ENCODE results near the gene MSANTD2. TPM values are rescaled to one million over a fixed set of nuclear protein-coding genes. Genes with fewer than 3 reads are reported as not detected.
A peak's percentile ranks its signal among the peaks of the same experiment; 100 is the strongest.
"Not testable (repeated sequence)": the region's sequence is repeated elsewhere in the genome, so short reads cannot be mapped to it uniquely, and the experiment has no call there.

The MSANTD2 gene
- polyA plus RNA-seq, 4 donors = 24.3 to 47.6 (median 33.8) TPM

DNA sequence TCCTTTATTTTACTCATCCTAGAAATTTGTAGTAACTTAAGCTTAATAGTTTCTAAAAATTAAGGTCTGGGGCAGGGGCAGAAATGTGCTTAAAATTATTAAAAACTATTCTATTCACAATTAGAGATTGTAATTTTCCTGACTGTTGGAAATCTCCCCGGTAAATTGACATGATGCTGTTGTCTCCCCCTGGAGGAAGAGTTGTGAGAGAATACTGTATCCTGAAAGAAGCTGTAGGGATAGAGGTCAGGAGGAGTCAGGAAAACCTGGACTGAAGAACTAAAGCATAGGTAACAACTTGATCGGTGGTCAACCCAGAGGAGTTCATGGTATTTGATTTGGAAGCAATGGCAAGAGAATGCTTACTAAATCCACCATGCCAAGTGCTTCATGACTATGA is 21.9 kb downstream of the MSANTD2 start:
- no peak for DNase-seq (ENCODE audit: low read depth in 4 of 4, low spot score in 2 of 4)

DNA sequence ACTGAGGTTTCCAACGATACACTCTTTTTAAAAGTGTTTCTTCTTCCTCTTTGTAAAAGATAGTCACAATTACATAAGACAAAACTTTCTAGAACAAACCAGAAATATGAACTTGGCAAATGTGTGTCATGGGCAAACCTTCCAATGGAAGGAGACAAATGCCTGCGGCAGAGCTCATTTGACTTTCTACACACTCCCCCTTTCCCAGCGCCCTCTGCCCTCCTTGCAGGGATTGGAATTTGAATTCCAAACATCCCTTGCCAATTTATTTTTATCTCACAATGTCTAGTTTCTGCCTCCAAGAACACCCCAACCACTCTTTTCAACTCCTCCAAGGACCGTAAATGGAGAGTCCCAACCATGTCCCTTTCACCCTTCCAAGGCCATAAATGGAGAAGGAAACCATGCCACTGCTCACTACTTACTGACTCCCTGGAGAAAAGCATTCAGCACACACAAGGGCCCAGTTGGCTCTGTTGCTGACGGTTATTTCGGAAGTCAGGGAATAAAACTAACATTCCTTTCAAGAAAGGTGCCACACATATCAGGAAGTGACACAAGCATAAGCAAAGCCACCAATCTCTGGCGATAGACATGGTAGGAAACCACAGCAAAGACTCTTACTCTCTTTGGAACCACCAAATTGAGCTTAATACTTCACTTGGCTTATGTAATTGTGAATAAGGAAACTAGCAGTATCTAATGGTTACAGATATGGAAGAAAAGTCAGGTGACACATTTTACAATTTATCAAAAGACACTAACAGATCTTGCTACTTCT is 23.2 kb downstream of the MSANTD2 start:
- no peak for DNase-seq (ENCODE audit: low read depth in 4 of 4, low spot score in 2 of 4)

DNA sequence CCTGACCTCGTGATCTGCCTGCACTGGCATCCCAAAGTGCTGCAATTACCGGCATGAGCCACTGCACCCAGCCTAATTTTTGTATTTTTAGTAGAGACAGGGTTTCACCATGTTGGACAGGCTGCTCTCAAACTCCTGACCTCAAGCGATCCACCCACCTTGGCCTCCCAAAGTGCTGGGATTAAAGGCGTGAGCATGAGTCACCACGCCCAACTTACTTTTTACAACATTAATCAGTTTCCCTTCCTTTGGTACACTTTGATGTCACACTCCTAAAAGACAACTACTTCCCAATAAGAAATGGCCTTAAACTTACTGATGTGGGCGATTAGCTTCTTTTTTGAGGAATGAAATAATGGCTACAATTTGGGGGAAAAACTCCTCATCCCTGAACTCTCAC is 29.2 kb downstream of the MSANTD2 start:
- not testable (repeated sequence) for DNase-seq (ENCODE audit: low read depth in 4 of 4, low spot score in 2 of 4)

DNA sequence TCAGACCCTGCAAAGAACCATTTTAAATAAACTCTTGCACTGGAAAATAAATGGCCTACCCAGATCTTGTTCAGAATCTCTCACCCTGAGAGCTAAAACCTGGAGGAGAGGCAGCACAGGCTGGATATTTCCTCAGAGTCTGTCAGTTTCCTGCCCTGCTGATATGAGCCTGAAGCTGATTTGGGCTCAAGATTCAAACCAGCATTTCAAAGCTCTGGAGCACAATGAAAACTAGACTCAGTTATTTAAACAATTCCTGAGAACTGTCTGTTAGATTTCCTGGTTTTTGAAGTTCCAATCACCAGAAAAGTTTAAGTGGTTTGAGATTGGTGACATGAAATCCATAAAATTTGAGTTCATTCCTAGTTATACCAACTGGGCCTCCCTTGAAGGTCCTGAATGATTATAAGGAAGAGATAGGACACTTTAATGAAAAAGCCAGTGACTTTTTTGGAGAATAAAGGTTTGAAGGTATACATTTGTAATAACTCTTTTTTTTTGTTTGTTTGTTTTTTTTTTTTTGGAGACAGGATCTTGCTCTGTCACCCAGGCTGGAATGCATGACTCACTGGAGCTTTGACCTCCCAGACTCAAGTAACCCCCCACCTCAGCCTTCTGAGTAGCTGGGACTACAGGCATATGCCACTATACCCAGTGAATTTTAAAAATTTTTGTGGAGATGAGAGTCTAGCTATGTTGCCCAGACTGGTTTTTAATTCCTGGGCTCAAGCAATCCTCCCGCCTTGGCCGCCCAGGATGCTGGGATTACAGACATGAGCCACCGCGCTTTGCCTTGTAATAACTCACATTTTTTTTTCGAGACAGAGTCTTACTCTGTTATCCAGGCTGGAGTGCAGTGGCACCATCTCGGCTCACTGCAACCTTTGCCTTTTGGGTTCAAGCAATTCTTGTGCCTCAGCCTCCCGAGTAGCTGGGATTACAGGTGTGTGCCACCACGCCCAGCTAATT is 30.1 kb downstream of the MSANTD2 start:
- DNase-seq (ENCODE audit: low read depth in 4 of 4, low spot score in 2 of 4) = no peak

DNA sequence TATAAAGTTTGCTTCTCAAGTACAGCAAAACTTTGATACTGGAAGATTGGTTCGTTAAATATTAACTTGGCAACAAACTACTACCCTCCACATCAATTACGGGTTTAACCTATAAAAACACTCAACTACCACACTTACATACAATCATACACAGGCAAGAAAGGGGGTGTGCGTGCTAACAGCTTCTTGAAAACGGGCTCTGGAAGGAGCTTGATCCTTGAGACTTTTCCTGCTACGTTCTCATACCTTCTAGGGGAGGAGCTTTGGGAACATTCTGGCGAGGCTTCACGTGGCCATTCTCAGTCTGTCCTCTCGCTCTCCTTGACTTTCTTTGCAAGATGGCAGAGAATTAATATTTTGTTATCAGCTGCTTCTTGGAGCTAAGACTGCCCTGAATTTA is 31.3 kb downstream of the MSANTD2 start:
- no peak for DNase-seq (ENCODE audit: low read depth in 4 of 4, low spot score in 2 of 4)

DNA sequence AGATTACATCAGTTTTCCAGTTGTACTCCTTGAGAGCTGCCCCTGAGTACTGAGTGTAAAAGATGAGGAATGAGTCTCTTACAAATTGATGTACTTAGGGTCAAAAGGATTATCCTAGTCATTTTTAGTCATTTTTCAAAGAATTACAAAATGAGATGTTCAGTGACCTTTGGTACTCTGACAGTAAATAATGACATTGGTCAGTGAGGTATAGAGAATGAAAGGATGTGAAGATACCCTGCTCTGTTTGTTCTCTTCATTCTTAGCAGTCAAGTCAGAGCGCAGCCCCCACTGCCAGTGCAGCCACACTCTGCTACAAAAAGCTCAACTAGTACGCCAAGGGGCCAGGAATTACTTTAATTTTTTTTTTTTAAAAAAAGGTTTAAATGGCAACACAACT is 34.0 kb downstream of the MSANTD2 start:
- no peak for DNase-seq (ENCODE audit: low read depth in 4 of 4, low spot score in 2 of 4)

- peak in 2 of 4 donors; percentile 74 to 76 for DNase-seq (ENCODE audit: low read depth in 4 of 4, low spot score in 2 of 4)
Measured at GRCh38 chr11:124763156-124763947, 36.9 kb downstream of the MSANTD2 start.

DNA sequence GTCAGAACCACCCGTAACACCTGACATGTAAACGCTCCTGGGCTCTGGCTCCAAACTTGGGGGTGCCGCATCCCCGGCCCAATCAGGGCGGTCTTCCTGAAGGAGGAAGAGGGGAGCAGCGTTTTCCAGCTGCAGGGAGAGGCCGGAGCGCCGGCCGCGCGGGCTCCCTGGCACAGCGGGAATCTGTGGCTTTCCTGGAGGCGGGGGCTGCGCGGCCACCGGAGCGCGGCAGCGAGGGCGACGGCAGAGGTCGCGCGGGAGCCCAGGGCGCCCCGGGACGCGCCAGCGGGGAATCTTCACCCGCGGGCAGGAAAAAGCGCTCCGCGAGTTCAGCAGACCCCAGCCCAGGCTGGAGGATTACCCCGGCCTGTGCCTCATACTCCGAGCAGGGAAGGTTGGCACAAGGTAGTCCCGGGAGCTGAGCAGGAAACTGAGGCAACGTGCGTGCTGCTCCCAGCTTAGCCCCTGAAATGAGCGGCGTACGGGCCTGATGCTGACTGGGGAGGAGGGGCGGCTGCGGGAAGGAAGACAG is 37.5 kb downstream of the MSANTD2 start:
- DNase-seq (ENCODE audit: low read depth in 4 of 4, low spot score in 2 of 4) = no peak

DNA sequence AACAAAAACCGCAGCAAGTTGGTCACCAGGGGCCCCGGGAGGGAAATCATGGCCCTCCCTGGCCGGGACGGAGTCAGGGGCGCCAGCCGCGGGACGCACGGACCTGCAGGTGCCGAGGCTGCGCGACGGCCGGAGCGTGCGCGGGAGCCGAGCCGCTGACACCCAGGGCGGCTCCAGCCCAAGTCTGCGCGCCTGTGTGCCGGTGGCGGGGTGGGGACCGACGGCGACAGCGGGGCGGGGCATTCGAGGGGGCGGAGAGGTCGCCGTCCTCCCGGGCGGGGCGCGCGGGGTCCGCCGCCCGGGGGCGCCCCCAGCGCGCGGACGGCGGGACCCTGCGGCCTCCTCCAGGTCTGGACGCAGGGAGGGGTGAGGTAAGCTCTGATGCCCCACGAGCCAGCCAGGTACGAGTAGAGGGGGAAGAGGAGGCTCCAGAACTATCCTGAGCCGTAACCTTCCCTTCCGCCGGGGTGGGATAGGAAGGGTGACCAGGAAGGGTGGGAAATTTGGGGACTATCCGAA is 38.0 kb downstream of the MSANTD2 start, which contains the start of gene ESAM:
Gene ESAM (minus strand): TSS at position 186 of the 519 bp plus-strand sequence. CDS start 136 bp downstream, at position 50.
- DNase-seq (ENCODE audit: low read depth in 4 of 4, low spot score in 2 of 4) = no peak

DNA sequence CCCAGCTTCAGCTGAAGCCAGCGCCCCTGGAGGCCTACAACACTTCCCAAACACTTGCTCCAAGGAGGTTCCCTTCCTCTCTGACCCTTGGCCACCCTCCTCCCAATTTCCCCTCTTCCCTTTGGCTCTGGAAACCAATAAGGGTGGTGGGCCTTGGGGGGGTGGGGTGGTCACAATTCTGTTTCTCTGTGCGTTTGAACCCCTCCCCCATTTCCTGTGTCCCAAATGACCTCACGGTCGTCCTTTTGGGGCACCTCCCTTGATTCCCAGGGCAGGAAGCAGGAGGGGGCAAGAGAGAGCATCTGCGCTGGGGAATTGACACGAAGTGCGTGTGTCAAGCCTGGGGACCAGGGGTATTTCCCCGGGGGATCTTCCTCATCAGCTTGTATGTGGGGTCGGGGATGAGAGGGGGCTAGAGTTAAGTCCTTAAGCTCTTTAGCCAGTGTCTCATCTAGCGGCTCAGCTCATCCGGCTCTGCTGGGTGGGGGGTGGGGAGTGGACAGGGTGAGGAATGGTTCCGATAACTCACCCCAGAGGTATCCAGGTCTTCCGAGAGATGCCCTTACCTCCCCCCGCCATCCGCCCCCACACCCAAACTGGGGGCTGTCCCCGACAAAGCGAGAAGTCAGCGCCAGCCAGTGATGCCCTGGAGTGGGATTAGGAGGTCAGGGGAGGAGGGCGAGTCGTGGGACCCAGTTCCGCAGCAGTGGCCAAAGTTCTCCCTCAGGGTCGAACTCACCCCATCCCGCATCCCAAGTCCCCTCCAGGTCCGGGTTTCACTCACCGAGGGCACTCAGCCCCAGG is 38.7 kb downstream of the MSANTD2 start:
- no peak for DNase-seq (ENCODE audit: low read depth in 4 of 4, low spot score in 2 of 4)

DNA sequence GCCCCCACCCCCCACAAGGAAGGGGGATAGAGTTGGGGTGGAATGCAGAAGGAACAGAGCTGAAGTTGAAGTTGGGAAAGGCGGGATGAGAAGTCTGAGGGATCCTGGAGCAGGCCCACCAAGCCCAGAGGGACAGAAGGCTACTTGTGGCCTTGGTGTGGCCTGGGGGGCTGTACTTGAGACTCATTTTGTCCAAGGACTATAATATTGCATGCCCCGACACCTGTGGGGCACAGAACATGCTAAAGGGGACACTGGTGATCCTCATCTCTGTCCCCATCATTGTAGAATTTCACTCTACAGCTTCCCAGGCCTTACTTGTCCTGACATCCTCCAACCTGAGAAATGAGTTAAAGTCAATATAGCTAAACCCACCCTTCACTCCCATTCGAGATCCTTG is 39.4 kb downstream of the MSANTD2 start:
- DNase-seq (ENCODE audit: low read depth in 4 of 4, low spot score in 2 of 4) = no peak

DNA sequence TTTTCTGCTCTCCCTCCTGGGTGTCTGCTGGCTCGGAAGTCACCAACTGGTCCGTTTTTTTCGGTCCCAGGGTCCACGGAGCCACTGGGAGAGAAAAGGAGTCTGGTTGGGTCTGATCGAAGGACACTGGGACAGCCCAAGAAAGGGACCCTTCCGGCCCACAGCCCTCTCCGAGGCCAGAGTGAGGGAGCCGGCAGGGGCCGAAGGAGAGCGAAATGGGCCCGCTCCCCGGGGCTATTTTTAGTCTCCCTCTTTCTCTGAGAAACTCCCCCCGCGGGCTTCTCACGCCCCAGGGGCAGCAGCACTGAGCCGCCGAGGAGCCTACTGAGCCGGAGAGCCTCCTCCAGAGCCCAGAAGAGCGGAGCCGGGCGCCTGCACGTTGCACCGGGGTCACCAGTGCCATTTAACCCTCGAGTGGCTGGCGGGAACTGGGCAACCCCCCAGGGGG is 40.0 kb downstream of the MSANTD2 start:
- DNase-seq (ENCODE audit: low read depth in 4 of 4, low spot score in 2 of 4) = no peak

DNA sequence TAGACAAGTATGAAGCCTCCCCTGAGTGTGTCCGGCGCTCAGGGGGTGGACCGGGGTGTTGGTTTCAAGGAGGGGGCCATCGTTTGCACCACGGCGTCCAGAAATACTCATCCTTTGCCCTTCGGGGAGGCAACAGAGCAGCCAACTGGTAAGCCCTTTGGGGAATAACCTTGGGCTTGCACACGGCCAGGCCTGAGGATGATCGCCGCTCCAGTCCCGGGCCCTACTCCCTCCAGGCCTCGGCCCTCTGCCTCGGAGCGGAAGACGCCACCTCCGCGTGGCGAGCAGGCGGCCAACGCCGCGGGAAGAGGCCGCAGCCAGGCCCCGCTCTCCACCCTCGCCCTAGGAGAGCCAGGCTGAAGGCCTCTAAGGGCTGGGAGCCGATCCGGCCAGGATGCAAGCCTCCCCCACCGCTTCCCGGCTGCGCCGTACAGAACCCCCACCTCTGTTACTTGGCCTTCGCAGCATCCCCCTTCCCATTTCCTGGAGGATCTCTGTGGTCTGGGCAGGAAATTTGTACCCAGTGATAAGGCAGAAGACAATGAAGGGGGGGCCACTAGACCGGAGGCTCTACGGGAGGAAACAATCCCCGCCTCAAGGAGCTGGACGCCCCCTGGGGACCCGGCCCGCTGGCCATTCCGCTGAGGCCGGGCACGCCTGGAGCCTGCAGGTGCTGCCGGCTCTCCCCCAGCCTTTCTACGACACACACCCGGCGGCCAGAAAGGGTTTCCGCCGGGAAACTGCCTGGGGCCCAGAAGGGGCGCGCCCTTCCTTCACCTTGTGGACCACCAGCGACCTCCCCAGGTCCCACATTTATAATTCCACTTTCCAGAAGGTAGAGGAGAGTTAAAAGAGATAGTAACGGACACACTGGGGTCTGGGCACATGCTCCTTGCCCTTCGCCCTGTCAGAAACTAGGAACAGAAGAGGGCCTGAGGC is 40.7 kb downstream of the MSANTD2 start:
- DNase-seq (ENCODE audit: low read depth in 4 of 4, low spot score in 2 of 4) = peak in 1 of 4 donors; percentile 45

GRCh38 chr11:124758355-124759265 is 41.6 kb downstream of the MSANTD2 start:
- DNase-seq (ENCODE audit: low read depth in 4 of 4, low spot score in 2 of 4) = peak in 2 of 4 donors; percentile 42 to 66

DNA sequence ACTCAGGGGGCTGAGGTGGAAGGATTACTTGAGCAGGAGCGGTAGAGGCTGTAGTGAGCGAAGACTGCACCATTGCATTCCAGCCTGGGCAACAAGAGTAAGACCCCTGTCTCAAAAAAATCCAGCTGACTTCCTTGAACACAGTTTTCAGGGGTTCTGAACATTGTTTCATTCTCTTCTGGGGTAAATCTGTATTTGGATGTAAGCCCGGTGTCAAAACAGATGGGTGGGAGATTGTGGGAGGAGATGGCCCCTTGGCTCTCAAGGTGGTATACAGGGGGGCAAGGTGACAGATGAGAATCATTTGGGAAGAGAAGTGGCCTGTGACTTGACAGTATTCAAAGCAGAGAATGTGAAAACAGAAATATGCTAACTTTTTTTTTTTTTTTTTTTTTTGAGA is 42.9 kb downstream of the MSANTD2 start:
- DNase-seq (ENCODE audit: low read depth in 4 of 4, low spot score in 2 of 4) = no peak

GRCh38 chr11:124756753-124757227 is 43.4 kb downstream of the MSANTD2 start:
- DNase-seq (ENCODE audit: low read depth in 4 of 4, low spot score in 2 of 4) = no peak

Data from left renal cortex interstitium (tissue), 4 donors.